AG09319 (cell line): Measurements from ENCODE around the gene P3H3.

Source experiments
- DNase-seq: peaks from one replicate; pipeline ENCODE4 v3.0.0-alpha.2; 2010; ENCODE audit warnings: low read depth; ENCODE audit errors: extremely low read depth
- TF ChIP-seq, protein P1 (sequence below): IDR thresholded peaks from 2 replicates; pipeline ENCODE4 v1.5.1; 2011; ENCODE audit warnings: low read depth, mild to moderate bottlenecking, inconsistent platforms, low read length, moderate library complexity

The P3H3 gene

DNA sequence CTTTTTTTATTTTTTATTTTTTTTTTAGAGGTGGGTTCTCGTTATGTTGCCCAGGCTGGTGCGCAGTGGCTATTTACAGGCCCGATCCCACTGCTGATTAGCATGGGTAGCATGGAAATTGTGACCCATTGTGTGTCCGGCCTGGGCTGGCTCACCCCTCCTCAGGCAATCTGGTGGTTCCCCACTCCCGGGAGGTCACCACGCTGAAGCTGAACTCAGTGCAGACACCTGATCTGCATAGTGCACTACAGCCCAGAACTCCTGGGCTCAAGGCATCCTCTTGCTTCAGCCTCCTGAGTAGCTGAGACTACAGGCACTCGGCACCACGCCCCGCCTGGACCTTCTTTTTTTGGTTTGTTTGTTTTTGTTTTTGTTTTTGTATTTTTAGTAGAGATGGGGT is 44.4 kb upstream of the P3H3 start:
- TF ChIP-seq, protein P1, sequence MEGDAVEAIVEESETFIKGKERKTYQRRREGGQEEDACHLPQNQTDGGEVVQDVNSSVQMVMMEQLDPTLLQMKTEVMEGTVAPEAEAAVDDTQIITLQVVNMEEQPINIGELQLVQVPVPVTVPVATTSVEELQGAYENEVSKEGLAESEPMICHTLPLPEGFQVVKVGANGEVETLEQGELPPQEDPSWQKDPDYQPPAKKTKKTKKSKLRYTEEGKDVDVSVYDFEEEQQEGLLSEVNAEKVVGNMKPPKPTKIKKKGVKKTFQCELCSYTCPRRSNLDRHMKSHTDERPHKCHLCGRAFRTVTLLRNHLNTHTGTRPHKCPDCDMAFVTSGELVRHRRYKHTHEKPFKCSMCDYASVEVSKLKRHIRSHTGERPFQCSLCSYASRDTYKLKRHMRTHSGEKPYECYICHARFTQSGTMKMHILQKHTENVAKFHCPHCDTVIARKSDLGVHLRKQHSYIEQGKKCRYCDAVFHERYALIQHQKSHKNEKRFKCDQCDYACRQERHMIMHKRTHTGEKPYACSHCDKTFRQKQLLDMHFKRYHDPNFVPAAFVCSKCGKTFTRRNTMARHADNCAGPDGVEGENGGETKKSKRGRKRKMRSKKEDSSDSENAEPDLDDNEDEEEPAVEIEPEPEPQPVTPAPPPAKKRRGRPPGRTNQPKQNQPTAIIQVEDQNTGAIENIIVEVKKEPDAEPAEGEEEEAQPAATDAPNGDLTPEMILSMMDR = no peak
- DNase-seq = no peak

DNA sequence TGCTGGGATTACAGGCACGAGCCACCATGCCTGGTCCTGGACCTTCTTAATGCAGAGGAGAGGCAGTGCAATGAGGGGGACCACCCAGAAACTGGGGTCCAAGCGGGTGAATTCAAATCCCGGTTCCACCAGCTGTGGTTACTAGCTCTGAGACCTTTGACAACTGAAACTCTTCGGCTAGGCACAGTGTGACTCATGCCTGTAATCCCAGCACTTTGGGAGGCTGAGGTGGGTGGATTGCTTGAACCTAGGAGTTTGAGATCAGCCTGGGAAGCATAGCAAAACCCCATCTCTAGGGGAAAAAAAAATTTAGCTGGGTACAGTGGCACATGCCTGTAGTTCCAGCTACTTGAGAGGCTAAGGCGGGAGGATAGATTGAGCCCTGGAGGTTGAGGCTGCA is 43.9 kb upstream of the P3H3 start:
- no peak for DNase-seq
- TF ChIP-seq, protein P1 = no peak

DNA sequence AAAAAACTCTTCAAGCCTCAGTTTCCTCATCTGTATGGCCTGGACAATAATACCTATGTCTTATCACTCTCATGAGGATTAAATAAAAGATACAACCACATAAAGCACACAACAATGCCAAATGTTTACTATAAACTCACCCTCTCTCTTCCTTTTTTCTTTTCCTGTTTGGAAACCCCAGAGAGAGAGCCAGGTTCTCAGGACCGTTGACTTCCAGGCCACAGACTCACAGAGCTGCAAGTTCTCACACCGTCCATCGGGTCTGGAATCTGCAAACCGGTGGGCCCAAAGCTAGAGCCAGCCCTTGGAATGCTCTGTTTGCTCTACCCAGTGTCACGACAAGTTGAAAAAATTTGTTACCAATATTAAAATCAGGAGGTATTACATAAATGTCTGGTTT is 43.4 kb upstream of the P3H3 start:
- TF ChIP-seq, protein P1 = no peak
- no peak for DNase-seq

DNA sequence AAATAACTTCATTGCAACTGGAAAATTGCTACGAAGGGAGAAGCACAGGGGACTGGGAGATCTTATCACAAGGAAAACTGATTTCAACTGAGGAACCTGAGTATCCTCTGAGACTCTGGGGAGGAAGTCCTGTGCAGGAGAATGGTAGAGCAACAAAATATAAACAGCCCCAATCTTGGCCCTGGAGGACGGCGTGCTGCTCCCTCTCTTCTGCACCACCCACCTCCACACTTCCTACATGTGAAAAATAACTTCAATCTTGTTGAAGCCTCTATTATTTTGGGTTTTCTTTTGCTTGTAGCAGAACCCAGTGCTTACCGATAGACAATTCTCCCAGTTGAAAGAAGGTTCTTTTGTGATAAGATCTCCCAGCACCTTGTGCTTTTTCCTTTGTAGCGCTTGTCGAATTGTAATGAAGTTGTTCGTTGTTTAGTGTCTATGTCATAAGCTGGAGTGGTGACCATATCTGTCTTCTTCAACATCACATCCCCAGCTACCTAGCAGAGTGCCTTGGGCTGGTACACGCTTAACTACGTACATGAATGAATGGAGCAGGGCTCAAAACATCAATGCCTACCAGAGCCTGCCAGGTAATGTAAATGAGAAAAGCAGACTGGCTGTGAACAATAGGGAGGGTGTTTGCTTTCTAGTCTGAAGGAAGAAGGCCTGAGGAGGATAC is 41.7 kb upstream of the P3H3 start:
- TF ChIP-seq, protein P1 = no peak
- no peak for DNase-seq

DNA sequence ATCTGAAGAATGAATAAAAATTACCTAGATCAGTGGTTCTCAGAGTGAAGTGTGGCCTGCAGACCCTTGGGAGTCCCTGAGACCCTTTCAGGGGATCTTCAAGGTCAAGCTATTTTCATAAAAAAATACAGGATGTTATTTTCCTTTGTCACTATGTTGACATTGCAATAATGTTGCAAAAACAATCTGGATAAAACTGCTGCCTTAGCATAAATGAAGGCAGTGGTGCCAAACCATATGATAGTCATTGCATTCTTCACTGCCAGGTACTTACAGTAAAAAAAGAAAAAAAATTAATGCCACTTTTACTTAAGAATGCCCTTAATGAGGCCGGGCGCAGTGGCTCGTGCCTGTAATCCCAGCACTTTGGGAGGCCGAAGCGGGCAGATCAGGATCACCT is 40.9 kb upstream of the P3H3 start:
- TF ChIP-seq, protein P1 = no peak

DNA sequence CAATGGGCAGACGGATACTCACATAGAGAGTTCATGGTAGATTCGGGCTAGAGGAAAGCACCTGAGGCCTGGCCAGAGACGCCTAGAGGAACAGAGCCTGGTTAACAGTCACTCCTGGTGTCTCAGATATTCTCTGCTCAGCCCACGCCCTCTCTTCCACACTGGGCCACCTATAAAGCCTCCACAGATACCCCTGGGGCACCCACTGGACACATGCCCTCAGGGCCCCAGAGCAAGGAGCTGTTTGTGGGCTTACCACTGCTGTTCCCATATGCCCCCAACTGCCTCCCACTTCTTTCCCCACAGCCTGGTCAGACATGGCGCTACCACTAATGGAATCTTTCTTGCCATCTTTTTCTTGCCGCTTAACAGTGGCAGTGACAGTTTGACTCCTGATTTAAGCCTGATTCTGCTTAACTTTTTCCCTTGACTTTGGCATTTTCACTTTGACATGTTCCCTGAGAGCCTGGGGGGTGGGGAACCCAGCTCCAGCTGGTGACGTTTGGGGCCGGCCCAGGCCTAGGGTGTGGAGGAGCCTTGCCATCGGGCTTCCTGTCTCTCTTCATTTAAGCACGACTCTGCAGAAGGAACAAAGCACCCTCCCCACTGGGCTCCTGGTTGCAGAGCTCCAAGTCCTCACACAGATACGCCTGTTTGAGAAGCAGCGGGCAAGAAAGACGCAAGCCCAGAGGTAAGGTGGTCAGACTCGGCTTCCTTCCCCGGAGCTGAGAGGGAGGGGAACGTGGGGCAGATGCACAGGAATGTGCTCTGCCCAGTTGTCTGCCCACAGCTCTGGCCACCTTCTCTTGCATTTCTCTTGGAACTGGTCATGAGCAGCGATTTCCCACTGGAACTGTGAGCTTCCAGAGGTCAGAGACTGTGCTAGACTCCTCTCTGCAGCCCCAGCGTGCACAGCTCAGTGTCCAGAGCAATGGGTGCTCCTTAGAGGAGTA is 39.0 kb upstream of the P3H3 start, which contains the start of gene CD4:
Gene CD4, plus strand, starts transcription at position 557 of the 953 bp plus-strand sequence. CDS start 10,611 bp downstream, outside the sequence.
- DNase-seq = no peak
- TF ChIP-seq, protein P1 = no peak

More for the DNA sequence above, 40.9 kb upstream of the P3H3 start:
- DNase-seq = no peak
